Nephron (organoid): ENCODE results near the gene DTX3L.

Experiments used
- H3K27ac Mint-ChIP-seq, 3 experiments: 2 replicates each; pipeline ENCODE4 v1.8.0; 2020; ENCODE audit warnings: mixed read lengths in 3 of 3, mild to moderate bottlenecking in 2 of 3, moderate library complexity in 1 of 3
- H3K27me3 Mint-ChIP-seq: 2 replicates; pipeline ENCODE4 v1.8.0; 2021; ENCODE audit warnings: low read depth, mild to moderate bottlenecking, moderate library complexity, mixed read lengths
- H3K36me3 Mint-ChIP-seq: 2 replicates; pipeline ENCODE4 v1.8.0; 2020; ENCODE audit warnings: low read depth, mixed read lengths
- H3K4me1 Mint-ChIP-seq: 2 replicates; pipeline ENCODE4 v1.8.0; 2020; ENCODE audit warnings: mixed read lengths
- H3K4me3 Mint-ChIP-seq, 3 experiments: 2 replicates each; pipeline ENCODE4 v1.8.0; 2020; ENCODE audit warnings: mild to moderate bottlenecking in 3 of 3, mixed read lengths in 3 of 3, moderate library complexity in 2 of 3
- H3K9me3 Mint-ChIP-seq: 2 replicates; pipeline ENCODE4 v1.8.0; 2020; ENCODE audit warnings: mixed read lengths
- TF ChIP-seq, protein P1 (sequence below), 3 experiments: fragments of 200-600 bp; sonication (generic); IDR thresholded peaks; one replicate each; pipeline ENCODE4 v1.5.0; 2021; ENCODE audit warnings: antibody characterized with exemption in 3 of 3; ENCODE audit not compliant: unreplicated experiment in 3 of 3

The DTX3L gene

DNA sequence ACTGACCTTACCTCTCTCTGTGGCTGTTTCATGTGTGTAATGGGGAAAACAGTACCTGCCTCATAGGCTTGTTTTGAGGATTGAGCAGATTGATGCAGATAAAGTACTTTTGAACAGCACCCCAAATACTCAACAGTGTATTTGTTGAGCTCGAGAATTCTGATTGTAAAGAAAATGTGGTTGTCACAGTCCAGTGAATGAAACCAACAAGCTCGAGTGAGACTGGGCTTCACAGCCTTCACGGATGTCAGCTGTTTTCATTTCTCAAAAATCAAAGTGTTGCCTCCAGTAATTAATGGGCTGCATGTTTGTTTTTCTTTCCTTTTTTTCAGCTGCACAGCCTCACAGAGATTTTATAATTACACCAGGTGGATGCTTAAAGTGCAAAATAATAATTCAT lies 57.0 kb downstream of the DTX3L start:
- H3K4me1 Mint-ChIP-seq = no peaks in the 10 kb centered on the region
- TF ChIP-seq, protein P1, sequence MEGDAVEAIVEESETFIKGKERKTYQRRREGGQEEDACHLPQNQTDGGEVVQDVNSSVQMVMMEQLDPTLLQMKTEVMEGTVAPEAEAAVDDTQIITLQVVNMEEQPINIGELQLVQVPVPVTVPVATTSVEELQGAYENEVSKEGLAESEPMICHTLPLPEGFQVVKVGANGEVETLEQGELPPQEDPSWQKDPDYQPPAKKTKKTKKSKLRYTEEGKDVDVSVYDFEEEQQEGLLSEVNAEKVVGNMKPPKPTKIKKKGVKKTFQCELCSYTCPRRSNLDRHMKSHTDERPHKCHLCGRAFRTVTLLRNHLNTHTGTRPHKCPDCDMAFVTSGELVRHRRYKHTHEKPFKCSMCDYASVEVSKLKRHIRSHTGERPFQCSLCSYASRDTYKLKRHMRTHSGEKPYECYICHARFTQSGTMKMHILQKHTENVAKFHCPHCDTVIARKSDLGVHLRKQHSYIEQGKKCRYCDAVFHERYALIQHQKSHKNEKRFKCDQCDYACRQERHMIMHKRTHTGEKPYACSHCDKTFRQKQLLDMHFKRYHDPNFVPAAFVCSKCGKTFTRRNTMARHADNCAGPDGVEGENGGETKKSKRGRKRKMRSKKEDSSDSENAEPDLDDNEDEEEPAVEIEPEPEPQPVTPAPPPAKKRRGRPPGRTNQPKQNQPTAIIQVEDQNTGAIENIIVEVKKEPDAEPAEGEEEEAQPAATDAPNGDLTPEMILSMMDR (IDR thresholded peaks at IDR 0.05; ENCODE audit: unreplicated experiment in 3 of 3) = no peak
- no peaks in the 10 kb centered on the region for H3K36me3 Mint-ChIP-seq
- no peaks in the 10 kb centered on the region for H3K9me3 Mint-ChIP-seq
- H3K27ac Mint-ChIP-seq = no peak overlapping the region
- H3K27me3 Mint-ChIP-seq = peaks cover 12% of the 10 kb centered on the region
- H3K4me3 Mint-ChIP-seq = no peak overlapping the region

DNA sequence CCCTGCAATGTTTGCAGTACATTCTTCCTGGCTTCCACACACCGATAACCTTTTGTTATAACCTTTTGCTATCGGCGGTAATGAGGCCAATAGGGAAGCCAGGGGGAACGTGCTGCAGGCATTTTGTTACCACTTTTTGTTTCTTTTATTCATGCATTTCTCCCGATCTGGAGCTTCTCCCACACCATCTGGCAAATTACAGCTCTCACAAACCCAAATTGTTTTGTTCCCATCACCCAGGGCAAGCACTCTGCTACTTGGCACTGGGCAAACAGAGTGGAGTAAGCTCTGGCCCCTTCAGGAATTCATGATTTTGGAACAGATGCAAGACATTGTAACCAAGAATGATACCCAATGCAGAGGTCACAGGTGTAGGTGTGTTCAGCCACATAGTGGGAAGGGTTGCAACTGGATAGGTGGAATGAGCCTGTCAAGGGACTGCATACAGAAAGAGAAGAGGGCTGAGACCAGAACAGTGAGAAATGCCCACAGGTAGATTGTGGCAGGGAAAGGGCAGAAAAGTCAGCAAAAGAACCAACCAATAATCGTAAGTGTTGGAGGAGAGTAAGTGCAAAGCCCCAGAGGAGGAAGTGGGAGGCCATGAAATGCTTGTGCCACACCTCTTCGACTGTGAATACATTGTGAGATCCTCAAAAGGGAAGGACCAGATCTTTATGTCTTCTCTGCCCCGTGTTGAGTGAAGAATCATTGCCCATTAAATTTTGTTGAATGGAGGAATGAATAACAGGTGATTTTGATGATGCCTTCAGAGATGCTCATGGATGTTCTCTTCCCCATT lies 59.1 kb downstream of the DTX3L start:
- TF ChIP-seq, protein P1 (IDR thresholded peaks at IDR 0.05; ENCODE audit: unreplicated experiment in 3 of 3) = no peak
- Mint-ChIP-seq H3K9me3 (no peaks in the 10 kb centered on the region), H3K4me1 (no peaks in the 10 kb centered on the region), H3K36me3 (no peaks in the 10 kb centered on the region), H3K27ac (no peak overlapping the region), H3K4me3 (no peak overlapping the region), H3K27me3 (peaks cover 11% of the 10 kb centered on the region)
